Lower leg skin (tissue), 3 donors: Measurements from ENCODE around the gene BFSP2.

ENCODE experiments used
- CTCF ChIP-seq, 3 donors: fragments of 450-650 bp; IDR thresholded peaks; one replicate each; pipeline ENCODE4 v1.5.1; 2016; ENCODE audit warnings: antibody characterized with exemption in 3 of 3, mild to moderate bottlenecking in 3 of 3, moderate library complexity in 2 of 3
- POLR2A ChIP-seq, 2 donors: fragments of 450-650 bp; IDR thresholded peaks; one replicate each; pipeline ENCODE4 v1.6.1; 2016 to 2017; ENCODE audit warnings: antibody characterized with exemption in 2 of 2, mild to moderate bottlenecking in 1 of 2, moderate library complexity in 1 of 2

GRCh38 chr3:133455281-133455680 is 55.4 kb downstream of the BFSP2 start:
- TF ChIP-seq CTCF (IDR thresholded peaks at IDR 0.05), result no peak
- TF ChIP-seq POLR2A (IDR thresholded peaks at IDR 0.05), result no peak
